NCI-H2029 treated with DMSO at 0.1 percent for 48 hours (cell line): ENCODE results near the gene SOX8.
"Not testable (repeated sequence)": the region's sequence is repeated elsewhere in the genome, so short reads cannot be mapped to it uniquely, and the experiment has no call there.

Experiments used
- DNase-seq: peaks from one replicate; lab custom pipeline; 2025; lab: John Stamatoyannopoulos, UW

The SOX8 gene

DNA sequence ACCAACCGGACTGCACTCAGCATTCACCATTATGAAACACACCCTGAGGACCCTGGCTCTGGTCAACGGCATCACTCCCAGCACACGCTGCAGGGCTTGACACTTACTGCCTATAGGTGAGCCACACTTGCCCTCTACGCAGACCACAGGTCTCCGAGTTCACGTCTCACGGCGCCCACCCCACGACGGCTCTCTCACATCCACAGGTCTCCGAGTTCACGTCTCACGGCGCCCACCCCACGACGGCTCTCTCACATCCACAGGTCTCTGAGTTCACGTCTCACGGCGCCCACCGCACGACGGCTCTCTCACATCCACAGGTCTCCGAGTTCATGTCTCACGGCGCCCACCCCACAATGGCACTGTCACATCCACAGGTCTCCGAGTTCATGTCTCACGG is 25.8 kb upstream of the SOX8 start:
- DNase-seq = not testable (repeated sequence)

DNA sequence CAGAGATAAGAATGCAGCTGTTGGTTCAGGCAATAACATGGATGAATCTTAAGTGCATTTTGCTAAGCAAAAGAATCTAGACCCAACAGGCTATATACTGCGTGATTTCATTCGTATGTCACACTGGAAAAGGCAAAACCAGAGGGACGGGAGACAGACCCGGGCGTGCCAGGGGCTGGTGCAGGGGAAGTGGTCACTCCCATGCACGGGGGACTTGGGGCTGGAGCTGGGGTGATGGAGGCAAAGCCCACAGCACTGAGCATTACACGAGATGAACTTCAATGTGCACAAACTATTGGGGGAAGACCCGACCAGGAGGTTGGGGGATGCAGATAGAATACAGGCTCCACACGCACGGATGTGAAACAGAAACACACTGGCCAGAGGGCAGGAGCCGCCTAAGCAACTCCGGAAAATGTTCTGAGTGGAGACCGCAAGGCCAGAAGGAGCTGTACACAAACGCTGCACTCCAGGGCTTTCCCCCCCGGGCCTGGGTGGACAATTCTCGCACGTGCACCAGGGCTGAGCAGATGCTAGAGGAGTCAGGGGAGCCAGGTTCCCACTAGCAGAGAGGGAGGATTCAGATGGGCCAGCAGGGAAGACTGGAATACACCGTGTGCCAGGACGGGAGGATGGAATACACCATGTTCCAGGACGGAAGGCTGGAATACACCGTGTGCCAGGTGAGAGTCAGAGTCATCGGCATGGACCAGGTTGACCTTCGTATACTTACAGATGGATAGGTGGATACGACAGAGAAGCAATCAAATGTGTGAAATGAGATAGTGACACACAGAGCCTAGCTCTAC is 22.1 kb upstream of the SOX8 start:
- no peak for DNase-seq

GRCh38 chr16:962366-962765 is 19.2 kb upstream of the SOX8 start:
- DNase-seq = no peak

DNA sequence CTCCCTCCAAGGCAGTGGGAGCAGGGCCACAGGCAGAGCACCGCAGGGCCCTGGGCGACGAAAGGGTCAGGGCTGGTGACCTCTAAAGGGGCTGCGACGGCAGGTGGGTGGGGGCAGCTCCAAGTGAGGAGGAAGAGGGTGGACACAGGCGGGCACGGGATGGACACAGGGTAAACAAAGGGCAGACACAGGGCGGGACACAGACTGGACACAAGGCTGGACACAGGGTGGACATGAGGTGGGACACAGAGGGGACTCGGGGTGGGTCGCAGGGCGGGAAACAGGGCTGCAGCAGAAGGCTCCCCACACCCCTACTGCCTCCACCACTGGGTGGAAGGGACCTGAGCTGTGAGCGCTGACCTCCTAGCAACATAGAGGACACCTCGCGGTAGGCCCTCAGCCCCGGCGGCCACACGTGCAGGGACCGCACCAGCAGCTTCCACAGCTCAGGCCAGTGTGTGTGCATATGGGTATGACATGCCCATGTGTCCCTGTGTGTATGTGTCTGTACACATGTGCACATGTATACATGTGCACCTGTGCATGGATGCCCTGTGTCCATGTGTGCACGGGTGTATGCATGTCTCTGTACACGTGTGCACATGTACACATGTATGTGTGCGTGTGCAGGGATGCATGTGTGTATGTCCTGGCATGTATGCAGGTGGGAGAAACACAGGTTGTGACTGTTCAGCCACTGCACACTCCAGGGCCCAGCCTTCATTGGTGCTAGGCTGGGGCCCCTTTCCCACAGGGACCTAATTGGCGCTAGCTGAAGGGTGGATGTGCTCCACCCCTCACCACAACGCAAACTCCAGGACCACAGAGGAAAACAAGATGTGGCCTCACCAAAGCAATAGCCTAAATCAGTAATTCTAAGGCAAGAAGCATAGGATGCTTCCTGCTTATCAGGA is 18.4 kb upstream of the SOX8 start:
- no peak for DNase-seq

DNA sequence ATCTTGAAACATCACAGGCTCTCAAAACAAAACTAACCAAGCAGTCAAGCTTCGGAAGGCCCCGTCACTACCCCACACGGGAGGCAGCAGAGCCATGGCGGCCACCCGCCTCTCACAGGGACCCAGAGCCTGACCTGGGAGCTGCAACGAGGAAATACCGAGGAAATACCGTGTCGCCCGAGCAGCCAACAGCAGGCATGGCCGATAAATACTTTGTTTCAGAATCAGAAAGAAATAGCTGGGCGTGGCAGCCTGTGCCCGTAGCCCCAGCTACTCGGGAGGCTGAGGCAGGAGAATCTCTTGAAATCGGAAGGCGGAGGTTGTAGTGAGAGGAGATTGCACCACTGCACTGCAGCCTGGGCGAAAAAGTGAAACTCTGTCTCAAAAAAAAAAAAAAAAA is 17.7 kb upstream of the SOX8 start:
- no peak for DNase-seq

GRCh38 chr16:964356-965035 is 17.1 kb upstream of the SOX8 start:
- DNase-seq = peak; percentile 13

DNA sequence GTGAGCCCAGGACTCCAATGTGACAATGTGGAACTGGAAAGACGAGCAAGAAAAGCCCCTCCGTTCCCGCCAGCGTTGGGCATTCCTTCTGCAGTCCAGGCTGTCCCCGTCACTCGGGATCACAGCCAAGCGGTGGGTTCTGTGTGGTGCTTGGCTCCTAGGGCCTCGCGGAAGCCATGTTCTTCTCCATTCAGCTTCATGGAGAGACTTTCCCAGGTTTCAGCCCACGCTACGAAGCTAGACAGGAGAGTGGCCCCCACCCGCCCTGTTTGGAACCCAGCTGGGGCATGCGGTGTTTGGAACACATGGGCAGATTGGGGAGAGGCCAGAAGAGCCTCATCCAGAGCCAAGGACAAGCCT is 16.6 kb upstream of the SOX8 start:
- DNase-seq = no peak

- no peak for DNase-seq
Observed at GRCh38 chr16:965487-965886, 16.1 kb upstream of the SOX8 start.

DNA sequence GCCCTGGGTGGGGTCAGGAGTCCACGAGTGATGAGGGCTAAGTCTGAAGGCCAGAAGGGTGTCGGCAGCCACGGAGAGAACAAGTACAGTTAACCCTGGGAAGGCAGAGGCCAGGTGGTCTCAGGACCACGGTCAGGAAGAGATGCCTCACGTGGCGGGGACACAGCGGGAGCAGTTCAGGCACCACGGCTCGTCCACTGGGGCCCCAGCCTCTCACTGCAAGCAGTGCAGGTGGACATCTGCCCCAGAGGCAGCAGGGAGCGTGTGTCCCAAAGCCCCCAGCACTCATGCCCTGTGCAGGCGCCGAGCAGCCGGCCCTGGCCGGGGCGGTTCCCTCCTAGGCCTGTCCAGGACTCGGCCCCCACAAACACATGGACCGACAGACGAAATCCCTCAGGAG is 15.5 kb upstream of the SOX8 start:
- DNase-seq = no peak

DNA sequence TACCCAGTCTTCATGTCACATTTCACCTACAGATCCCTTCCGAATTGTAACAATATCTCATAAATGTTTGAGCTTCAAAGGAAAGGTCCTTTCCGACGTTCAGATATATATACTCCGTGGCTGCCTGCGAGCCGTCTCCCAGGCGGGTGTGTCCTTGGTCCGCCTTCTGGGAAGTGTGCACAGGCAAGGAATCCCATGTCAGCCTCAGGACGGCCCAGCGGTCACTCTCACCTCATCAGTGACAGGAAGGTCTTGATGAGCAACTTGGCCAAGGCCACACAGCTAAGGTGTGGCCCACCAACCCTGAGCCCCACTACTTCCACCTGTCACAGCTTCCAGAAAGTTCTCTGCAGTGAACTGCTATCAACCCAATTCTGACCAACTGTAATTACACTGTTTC is 15.1 kb upstream of the SOX8 start:
- DNase-seq = no peak

GRCh38 chr16:967077-967541 is 14.5 kb upstream of the SOX8 start:
- DNase-seq = no peak

- DNase-seq = no peak
Observed at GRCh38 chr16:967546-968295, 13.8 kb upstream of the SOX8 start.

- no peak for DNase-seq
Observed at GRCh38 chr16:968620-969019, 12.9 kb upstream of the SOX8 start.

DNA sequence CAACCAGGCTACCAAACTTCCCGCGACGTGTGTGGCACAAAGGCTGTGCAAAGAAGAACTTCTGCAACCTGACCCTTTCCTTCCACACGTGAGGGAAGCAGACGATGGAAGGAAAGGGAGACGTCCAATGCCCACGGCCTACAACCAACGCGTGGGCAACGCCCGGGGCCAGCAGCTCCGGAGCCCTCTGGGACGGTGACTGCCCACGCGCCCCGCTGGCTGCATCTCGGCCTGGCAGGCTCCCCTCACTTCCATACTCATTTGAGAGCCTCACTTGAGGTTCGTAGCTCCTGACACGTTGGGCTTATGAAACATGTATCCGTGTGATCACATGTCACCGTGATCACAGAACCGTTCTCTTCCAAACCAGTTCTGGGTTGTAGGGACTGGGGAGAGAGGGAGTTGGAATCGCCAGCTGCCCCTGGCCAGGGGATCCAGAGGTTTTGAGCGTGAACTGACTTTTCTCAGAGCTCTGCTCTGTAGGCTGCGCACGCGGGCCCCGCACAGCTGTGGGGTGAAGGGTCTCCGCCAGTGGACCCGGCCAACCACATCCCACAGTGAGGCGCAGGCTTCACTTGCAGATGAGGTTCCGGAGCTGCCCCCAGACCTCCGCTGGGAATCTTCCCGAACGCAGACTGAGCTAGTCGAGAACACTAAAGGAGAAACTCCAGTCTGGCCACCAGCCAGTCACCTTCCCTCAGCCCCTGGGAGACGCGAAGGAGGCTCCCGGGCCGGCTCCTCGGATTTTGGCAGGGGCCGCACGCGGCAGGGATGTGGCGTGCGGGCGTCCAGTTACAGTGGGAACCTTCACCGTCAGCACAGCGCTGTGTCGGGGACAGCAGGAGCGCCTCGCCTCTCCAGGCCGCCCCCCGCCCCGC is 11.8 kb upstream of the SOX8 start:
- no peak for DNase-seq

DNA sequence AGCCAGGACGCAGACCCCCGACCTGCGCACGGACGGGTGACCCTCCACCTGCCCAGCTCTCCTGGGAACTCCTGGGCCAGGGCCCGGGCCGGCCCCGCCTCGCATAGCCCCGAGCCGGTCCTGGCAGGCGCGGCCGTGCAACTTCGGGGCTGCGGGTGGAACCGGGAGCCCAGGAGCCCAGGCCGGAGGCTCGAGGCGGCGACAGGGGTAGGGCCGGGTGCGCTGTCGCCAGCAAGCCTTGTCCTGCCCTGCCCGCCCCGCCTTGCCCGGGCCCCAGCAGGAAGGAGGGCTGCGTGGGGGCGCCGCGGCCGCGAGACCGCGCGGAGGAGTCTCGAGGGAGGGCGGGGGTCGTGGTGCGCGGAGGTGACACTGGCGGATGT is 11.2 kb upstream of the SOX8 start:
- DNase-seq = no peak

DNA sequence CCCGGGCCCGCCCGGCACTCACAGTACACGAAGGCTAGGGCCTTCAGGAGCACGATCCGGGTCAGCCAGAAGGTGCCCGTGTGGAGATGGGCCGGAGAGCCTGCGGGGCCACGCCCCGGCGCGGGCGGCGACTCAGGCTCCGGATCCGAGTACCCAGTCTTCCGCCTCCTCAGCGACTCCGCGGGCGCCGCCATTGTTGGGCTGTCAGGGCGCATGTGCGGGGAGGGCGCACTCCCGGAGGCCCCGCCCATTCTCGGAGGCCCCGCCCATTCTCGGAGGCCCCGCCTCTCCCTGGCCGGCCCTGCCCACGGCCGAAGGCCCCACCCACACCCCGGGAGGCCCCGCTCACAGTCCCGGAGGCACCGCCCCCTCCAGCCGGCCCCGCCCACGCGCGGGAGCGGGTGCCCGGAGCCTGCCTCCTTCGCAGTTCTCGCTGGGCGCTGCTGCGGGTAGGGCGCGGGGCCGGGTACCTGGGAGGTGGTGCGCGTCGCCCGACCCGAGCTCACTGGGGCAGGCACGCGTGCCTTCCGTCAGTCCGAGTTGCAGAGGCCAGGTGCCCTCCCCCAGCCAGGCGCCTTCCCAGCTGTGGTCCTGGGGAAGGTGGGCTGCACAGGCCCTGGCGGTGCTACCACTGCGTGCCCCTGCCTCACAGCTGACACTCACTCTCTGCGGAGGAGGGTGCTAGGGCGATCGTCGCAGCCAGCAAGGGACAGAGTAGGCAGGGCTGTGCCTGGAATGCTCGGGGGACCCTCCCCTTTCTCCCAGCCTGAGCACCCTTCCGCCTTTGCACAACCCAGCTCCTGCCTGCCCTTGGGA is 10.6 kb upstream of the SOX8 start, which contains the start of gene LMF1:
TSS of gene LMF1 (minus strand) at position 219 of the 816 bp plus-strand sequence. CDS start at position 215, 4 bp downstream.
- DNase-seq = peak; percentile 66

DNA sequence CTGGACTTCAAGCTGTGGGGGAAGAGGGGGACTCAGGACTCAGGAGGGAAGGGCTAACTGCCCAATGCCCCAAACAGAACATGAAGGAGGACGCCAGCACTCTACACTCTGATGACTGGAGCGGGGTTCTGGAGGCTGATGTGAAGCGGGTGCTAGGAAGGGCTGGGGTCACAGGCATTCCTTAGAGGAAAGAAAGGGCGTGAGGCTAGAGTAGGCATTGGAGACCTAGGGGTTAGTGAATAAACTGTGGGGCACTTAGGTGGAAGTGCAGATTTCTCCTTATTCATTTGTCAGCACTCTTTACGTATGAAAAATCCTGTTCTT is 10.0 kb upstream of the SOX8 start:
- DNase-seq = no peak

- no peak for DNase-seq
Observed at GRCh38 chr16:971981-972315, 9.6 kb upstream of the SOX8 start.

GRCh38 chr16:972316-973002 is 9.1 kb upstream of the SOX8 start:
- DNase-seq = no peak

DNA sequence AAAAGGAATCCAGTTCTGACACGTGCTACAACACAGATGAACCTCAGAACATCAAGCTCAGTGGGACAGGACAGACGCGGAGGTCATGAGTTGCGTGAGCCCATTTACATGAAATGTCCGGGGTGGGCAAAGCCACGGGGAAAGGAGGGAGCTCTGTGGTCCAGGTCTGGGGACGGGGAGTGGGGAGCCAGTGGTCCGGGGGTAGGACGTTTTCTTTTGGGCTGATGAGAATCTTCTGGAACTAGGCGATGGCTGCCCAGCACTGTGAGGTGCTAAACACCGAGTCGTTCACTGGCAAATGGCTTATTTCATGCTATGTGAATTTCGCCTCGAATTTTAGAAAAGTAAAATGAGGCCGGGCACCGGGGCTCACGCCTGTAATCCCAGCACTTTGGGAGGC is 8.2 kb upstream of the SOX8 start:
- no peak for DNase-seq
